Adrenal gland (tissue), 5 donors: ENCODE measurements around the gene MKI67.

Experiments
- POLR2A ChIP-seq, 2 donors: fragments of 450-650 bp; IDR thresholded peaks; one replicate each; pipeline ENCODE4 v1.6.1; 2017; ENCODE audit warnings: antibody characterized with exemption in 2 of 2, mild to moderate bottlenecking in 2 of 2, moderate library complexity in 1 of 2
- TF ChIP-seq, protein P1 (sequence below), 6 experiments: fragments of 450-650 bp in 4 of 6; fragments of 200-600 bp in 2 of 6; sonication (generic) in 1 of 6; IDR thresholded peaks; 1 replicate in 5 of 6; 2 replicates in 1 of 6; pipeline versions ENCODE4 v1.5.1 to v1.8.0; 2016 to 2021; ENCODE audit warnings: antibody characterized with exemption in 6 of 6, mild to moderate bottlenecking in 2 of 6, moderate library complexity in 1 of 6
- donor health status: DM: no; HTN: no; CAD: no.

DNA sequence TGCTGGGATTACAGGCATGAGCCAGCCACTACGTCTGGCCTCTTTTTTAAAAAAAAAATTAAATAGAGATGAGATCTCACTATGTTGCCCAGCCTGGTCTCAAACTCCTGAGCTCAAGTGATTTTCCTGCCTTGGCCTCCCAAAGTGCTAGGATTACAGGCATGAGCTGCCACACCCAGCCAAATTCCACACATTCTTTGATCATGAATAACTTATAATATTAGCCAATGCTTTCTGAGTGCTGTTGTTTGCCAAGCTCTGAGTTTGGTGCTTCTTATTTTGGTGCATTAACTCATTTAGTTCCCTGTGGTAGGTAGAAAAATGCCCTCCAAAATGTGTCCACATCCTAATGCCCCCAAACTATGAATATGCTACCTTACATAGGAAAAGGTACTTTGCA is 47.2 kb upstream of the MKI67 start:
- TF ChIP-seq, protein P1, sequence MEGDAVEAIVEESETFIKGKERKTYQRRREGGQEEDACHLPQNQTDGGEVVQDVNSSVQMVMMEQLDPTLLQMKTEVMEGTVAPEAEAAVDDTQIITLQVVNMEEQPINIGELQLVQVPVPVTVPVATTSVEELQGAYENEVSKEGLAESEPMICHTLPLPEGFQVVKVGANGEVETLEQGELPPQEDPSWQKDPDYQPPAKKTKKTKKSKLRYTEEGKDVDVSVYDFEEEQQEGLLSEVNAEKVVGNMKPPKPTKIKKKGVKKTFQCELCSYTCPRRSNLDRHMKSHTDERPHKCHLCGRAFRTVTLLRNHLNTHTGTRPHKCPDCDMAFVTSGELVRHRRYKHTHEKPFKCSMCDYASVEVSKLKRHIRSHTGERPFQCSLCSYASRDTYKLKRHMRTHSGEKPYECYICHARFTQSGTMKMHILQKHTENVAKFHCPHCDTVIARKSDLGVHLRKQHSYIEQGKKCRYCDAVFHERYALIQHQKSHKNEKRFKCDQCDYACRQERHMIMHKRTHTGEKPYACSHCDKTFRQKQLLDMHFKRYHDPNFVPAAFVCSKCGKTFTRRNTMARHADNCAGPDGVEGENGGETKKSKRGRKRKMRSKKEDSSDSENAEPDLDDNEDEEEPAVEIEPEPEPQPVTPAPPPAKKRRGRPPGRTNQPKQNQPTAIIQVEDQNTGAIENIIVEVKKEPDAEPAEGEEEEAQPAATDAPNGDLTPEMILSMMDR (IDR thresholded peaks at IDR 0.05), result no peak
- no peak for TF ChIP-seq POLR2A (IDR thresholded peaks at IDR 0.05)
